ENCODE data around the gene SOWAHC. TPM values are rescaled to one million over a fixed set of nuclear protein-coding genes. Genes with fewer than 3 reads are reported as not detected.
A peak's percentile ranks its signal among the peaks of the same experiment; 100 is the strongest.

Gene SOWAHC
- total and polyA plus RNA-seq, 2 of the 13 experiments (the other 11 are each of a cell fraction or from before 2014, with no cell fraction given): 21.2 to 22.5 TPM

GRCh38 chr2:109644571-109645275 is 30.6 kb downstream of the SOWAHC start (continued):
- TF ChIP-seq TRIM22 (IDR thresholded peaks at IDR 0.05): no peak
- peak; percentile 95 for TF ChIP-seq ZEB1 (IDR thresholded peaks at IDR 0.05; ENCODE audit: insufficient replicate concordance, low read depth)
- 0 out of 2 replicates have a peak, but pooled peaks have one; percentile 31 for TF ChIP-seq ATF6 (CRISPR knock-in tag; conservative IDR thresholded peaks at IDR 0.05)
- TF ChIP-seq KDM1A (CRISPR knock-in tag; IDR thresholded peaks at IDR 0.05): no peak
- TF ChIP-seq RELA (CRISPR knock-in tag; IDR thresholded peaks at IDR 0.05): peak; percentile 58; the same call in 1 of the 2 replicates
- TF ChIP-seq ZNF569 (CRISPR knock-in tag; IDR thresholded peaks at IDR 0.05; ENCODE audit: borderline replicate concordance): peak; percentile 95; the same call in 1 of the 2 replicates
- no peak for TF ChIP-seq NFYC (CRISPR knock-in tag; IDR thresholded peaks at IDR 0.05)
- TF ChIP-seq HNF1B (CRISPR knock-in tag; IDR thresholded peaks at IDR 0.05): peak; percentile 99
- peak; percentile 94 for TF ChIP-seq ZNF367 (CRISPR knock-in tag; IDR thresholded peaks at IDR 0.05; ENCODE audit: borderline replicate concordance)
- peak; percentile 98 for TF ChIP-seq IRF2 (CRISPR knock-in tag; IDR thresholded peaks at IDR 0.05)
- peak; percentile 98 for TF ChIP-seq MED13 (CRISPR knock-in tag; IDR thresholded peaks at IDR 0.05)
- no peak for TF ChIP-seq ZUFSP (CRISPR knock-in tag; IDR thresholded peaks at IDR 0.05; ENCODE audit: borderline replicate concordance)
- peak; percentile 97 for TF ChIP-seq NCOA1 (CRISPR knock-in tag; IDR thresholded peaks at IDR 0.05)
- TF ChIP-seq ELK4 (CRISPR knock-in tag; IDR thresholded peaks at IDR 0.05; ENCODE audit: borderline replicate concordance): no peak
- no peak for TF ChIP-seq CEBPB (IDR thresholded peaks at IDR 0.05; ENCODE audit: borderline replicate concordance, low read depth, low read length)
- TF ChIP-seq HOXD1 (CRISPR knock-in tag; IDR thresholded peaks at IDR 0.05): peak; percentile 99
- peak; percentile 98 for TF ChIP-seq NFIC (IDR thresholded peaks at IDR 0.05; ENCODE audit: low read length)
- peak; percentile 75; the same call in 1 of the 2 replicates for TF ChIP-seq DMAP1 (CRISPR knock-in tag; IDR thresholded peaks at IDR 0.05)
- TF ChIP-seq PBX3 (CRISPR knock-in tag; IDR thresholded peaks at IDR 0.05; ENCODE audit: borderline replicate concordance): 0 out of 2 replicates have a peak, but pooled peaks have one; percentile 75
- peak; percentile 94 for TF ChIP-seq CBFB (CRISPR knock-in tag; IDR thresholded peaks at IDR 0.05)
- TF ChIP-seq ZNF263 (CRISPR knock-in tag; IDR thresholded peaks at IDR 0.05): no peak; the same call in 1 of the 2 replicates
